Muscle of back (tissue), 13 donors: ENCODE measurements around the gene OR2T2. TPM values are rescaled to one million over a fixed set of nuclear protein-coding genes. Genes with fewer than 3 reads are reported as not detected.
"Not testable (repeated sequence)": the region's sequence is repeated elsewhere in the genome, so short reads cannot be mapped to it uniquely, and the experiment has no call there.

Source experiments
- DNase-seq, 3 donors: peaks; one replicate each; pipeline versions ENCODE4 v3.0.0 to v3.0.0-alpha.2; 2013
- long read RNA-seq, 9 donors: transcript quantifications; one replicate each; lab custom pipeline, GENCODE V29; 2026
- polyA plus RNA-seq, 10 donors: library from polyadenylated mRNA; unstranded; fragments of 120-200 nt; gene quantifications; one replicate each; pipeline ENCODE4 v1.2.1, GENCODE V29; 2013; ENCODE audit not compliant: insufficient read length in 10 of 10

The OR2T2 gene, protein sequence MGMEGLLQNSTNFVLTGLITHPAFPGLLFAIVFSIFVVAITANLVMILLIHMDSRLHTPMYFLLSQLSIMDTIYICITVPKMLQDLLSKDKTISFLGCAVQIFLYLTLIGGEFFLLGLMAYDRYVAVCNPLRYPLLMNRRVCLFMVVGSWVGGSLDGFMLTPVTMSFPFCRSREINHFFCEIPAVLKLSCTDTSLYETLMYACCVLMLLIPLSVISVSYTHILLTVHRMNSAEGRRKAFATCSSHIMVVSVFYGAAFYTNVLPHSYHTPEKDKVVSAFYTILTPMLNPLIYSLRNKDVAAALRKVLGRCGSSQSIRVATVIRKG
- polyA plus RNA-seq = not detected
- long read RNA-seq, donor 1 = 0 reads
- long read RNA-seq, donor 2 = 0 reads
- long read RNA-seq, donor 3 = 0 reads
- long read RNA-seq, donor 4 = 0 reads
- long read RNA-seq, donor 5 = 0 reads
- long read RNA-seq, donor 6 = 0 reads
- long read RNA-seq, donor 7 = 0 reads
- long read RNA-seq, donor 8 = 0 reads
- long read RNA-seq, donor 9 = 0 reads

DNA sequence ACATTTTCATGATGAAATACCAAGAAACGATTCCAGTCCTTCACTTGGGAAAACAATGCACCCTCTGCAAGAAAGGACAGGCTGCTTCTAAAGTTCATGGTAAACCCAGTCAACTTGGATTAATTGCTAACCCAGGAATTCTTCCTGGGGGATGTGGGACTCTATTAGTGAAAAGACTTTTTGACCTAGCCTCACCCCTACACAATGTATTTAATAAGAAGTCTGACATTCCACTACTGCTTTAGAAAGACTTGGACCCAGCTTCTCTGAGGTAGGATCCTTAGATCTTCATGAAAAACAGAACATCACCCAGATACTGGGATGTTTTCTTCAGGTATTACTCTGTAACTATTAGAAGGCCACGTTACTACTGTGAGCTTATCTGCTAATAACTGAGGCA is at the start of gene OR2T2:
TSS of gene OR2T2 (plus strand) at position 239 of the 400 bp plus-strand sequence. CDS start 7,161 bp downstream, outside the sequence.
- not testable (repeated sequence) for DNase-seq

DNA sequence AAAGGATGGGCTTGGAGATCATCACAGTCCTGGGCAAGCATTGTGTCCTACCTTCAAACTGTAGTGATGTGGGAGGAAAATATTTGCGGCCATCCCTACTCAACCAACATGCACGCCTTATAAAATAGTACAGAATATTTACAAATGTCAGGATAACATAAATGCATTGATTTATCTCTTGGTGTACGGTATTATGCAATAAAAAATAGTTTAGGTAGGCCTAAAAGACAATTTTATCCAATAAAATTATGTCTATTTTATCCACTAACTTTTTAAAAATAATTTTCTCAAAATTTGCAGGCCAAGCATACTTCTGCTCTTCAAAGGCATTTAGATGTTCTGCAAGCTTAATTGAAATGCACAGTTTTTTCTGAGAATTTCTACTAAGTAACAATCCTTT is 42.7 kb upstream of the OR2T2 start, which contains the start of gene OR2T1:
TSS of gene OR2T1 (plus strand) at position 301 of the 400 bp plus-strand sequence. CDS start 3,100 bp downstream, outside the sequence.
- DNase-seq = no peak

DNA sequence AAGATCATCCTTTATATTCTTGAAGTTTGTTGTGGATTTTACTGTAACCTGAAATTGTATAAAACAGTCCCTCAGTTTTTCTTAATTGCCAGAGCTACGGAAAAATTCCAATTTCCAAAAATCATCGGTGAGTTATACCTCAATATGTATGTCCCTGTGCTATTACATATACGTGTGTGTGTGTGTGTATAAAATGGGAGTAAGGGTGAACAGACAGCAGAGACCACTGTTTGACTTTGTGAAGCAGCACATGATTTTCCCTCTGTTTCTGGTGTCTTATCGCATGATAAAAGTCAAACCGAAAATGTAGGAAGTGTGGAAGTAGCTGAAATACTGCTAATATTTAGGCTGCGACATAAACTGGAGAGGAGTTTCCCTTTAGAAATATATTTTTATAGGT is 41.4 kb upstream of the OR2T2 start:
- DNase-seq = peak; percentile 5 to 11 (median 11)

DNA sequence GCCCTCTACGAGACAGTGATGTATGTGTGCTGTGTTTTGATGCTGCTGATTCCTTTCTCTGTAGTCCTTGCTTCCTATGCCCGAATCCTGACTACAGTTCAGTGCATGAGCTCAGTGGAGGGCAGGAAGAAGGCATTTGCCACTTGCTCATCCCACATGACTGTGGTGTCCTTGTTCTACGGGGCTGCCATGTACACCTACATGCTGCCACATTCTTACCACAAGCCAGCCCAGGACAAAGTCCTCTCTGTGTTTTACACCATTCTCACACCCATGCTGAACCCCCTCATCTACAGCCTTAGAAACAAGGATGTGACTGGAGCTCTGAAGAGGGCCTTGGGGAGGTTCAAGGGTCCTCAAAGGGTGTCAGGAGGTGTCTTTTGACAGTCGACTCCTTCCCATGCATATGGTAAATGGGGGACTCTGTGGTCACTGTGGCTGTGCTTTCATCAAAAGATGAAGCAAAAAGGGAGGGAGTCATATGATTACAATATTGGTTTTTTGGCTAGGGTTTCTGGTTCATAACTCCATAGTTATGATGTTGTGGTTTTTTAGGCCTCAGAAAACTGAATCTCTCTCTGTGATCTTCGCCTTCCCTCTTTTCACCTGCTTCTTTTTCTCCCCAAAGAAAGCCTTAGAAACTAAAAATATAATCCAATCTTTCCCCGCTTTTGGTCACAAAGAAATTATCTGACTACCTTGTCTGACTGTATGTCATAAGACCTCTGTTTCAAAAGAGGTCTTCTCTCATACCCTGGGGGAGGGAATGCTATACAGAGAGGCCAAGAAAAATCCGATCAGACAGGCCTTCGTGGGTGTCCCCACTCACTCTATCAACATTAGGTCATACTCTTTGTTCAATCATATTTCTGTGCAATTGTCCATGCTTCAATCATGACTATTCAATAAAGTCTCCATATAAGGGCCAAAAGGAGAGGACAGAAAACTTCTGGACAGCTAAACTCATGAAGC is 38.4 kb upstream of the OR2T2 start:
- DNase-seq = no peak

DNA sequence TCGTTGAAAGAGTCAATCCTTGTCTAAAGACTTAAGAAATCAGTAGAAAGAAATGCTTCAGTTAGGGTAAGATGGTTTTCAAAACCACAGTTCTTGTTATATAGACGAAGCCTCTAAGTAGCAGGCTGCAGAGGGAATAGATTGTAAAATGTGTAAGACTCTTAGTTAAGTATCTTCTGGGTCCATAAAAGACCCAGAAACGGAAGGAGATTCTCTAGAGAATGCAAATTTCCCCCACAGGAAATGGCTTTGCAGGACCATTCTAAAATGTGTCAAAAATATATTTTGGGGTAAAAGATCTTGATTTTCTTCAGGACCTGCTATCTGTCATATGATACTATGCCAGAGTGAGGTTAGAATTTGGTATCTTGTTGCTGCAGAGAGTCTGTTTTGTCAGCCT is 29.2 kb upstream of the OR2T2 start:
- no peak for DNase-seq

DNA sequence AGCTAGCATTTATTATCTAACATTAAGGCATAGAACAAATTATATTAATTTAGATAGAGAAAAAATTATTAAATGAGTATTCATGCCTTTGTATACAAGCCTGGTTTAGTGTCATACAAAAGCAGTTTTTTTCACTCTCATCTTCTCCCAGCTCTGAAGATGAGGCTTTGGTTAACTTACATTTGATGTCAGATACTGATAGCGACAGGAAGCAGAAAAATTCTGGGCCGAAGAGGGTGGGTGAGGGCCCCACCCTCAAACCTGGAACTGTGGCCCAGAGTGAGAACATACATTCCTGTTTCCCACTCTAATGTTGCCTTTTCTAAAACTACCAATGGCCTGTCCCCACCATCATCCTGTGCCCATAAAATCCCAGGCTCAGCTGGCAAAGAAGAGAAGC is 27.6 kb upstream of the OR2T2 start:
- no peak for DNase-seq

DNA sequence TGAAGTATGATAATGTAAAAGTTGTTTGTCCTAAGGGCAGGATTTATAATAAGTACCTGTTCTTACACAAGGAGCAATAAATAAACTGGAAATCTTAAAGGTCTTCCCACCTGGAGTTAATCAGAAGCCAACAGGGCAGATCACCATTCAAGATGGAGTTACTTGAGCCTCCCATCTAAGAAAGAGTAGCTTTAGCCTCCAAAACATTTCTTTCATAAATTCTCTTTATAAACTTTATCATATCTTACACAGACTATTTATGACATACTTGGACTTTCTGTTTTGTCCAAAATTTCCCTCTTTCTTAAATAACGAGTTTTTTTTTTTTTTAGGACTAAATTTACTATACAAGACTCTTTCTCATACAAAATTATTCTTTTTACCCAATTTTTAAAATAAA is 24.1 kb upstream of the OR2T2 start:
- no peak for DNase-seq

DNA sequence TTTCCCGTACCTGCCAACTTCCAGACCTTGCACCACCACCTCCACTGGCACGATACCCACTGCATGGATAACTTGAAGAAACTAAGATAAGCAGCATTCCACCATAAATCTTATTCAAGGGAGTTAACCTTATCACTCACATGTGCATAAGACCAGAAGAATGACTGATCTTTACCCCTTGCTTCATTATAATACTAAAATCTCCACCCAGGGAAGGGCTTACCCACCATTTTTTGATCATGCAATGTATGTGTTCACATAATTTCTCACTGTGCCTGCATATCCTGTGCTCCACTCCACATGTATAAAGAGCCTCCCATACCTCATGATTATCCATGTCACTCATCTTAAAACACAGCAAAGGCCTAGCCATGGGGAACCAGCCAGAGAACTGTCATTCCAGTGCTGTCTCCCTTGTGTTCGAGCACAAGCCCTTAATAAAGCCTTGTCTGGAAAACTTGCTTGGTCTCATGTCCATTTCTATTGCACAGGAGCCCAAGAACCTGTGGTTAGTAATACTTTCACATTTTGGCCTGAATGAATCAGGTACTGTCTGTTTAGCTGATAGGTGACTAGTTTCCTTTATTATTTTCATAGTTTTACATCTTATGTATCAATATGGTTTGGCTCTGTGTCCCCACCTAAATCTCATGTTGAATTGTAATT is 17.8 kb upstream of the OR2T2 start:
- DNase-seq = not testable (repeated sequence)

DNA sequence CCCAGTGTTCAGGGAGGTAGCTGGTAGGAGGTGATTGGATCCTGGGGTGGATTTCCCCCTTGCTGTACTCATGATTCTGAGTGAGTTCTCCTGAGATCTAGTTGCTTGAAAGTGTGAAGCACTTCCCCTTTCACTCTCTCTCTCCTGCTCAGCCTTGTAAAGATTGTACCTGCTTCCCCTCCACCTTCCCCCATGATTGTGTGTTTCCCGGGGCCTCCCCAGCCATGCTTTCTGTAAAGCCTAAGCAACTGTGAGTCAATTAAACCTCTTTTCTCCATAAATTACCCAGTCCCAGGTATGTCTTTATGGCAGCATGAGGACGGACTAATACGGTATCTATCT is 17.3 kb upstream of the OR2T2 start:
- DNase-seq = not testable (repeated sequence)

DNA sequence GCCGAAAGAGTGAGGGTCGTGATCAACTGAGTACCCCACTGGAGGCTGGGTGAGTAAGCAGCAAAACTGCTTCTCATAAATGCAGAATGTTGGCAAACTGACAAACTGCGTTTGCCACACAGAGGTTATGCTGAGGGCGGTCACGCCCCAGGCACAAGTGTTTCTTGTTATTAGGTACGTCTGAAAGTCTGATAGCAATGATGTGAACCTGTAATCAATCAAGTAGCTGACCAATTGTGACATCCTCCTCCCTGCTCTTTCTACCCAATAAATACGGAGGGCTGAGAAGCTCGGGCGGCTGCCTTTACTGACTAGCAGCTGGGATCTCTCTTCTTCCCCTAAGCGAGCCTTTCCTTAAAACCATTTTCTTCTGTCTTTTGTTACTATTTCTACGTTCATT is 13.8 kb upstream of the OR2T2 start:
- DNase-seq = not testable (repeated sequence)

DNA sequence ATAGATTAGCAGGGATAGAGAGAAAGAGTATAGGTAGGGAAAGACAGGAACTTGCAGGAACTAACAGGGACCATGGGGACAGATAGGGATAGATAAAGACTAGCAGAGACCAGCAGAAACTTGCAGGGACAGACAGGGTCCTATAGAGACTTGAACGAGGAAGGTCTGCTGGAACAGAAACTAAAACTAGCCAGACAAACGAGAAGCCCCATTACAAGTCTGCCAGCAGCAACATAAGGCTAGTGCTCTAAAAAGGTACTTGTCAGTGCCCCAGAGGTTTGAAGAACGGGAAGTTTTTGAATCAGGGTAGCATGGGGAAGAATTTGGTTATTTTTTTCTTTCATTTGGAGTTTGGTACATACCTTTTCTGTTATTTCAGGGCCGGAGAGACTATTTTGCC is 13.2 kb upstream of the OR2T2 start:
- not testable (repeated sequence) for DNase-seq

DNA sequence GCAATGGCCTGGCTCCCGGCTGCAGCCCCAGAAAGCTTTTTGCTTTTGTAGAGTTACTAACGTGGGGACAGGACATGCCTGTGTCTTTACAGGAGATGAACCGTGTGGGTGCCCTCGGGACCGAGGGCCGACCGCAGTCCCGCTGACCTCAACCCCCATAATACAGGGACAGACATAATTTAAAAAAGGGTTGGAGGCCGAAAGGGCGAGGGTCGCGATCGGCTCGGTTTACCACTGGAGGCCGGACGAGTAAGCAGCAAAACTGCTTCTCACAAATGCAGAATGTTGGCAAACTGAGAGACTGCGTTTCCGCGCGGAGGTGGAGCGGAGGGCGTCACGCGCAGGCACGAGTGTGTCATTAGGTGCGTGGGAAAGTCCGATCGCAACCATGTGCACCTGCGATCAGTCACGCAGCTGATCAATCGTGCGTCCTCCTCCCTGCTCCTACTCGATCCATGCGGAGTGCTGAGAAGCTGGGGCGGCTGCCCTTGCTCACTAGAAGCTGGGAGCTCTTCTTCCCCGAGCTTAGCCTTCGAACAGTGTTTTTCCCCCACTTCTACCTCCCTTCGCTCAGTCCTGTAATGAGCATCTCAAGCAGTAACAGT is 11.5 kb upstream of the OR2T2 start:
- DNase-seq = not testable (repeated sequence)

DNA sequence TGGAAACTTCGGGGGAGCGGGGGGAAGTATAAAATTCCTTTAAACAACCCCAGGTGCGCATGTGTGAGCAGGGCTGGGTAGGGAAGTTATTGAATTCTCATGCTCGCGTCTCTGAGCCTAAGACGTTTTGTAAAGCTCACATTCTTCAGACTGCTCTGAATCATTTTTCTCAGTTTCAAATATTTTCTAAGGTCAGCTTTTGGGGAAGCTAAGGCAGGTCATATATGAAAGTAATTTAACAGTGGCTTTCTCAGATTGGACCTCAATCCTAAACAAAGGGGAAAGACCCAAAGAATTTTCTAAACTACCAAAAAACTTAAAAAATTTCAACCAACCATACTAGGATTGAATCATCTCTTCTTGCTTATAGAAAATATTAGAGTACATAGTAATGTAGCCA is 10.5 kb upstream of the OR2T2 start:
- not testable (repeated sequence) for DNase-seq

DNA sequence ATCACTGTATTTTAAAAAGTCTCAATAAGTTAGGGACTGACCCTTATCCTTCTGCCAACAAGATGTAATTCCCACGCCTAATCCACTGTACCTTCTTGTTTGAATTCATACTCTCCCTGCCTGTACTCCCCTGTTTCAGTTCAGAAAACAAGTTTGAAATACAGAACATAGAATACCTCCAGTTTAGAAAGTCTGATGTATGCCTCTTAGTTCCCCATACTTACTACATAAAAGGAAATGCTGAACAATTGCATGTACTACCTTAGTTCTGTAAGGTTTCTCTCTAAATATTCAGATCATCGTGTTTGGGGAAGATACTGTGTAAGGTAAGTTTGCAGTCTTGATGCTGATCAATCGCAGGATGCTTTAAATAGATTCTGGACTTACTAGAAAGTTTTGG is 9.1 kb upstream of the OR2T2 start:
- not testable (repeated sequence) for DNase-seq

DNA sequence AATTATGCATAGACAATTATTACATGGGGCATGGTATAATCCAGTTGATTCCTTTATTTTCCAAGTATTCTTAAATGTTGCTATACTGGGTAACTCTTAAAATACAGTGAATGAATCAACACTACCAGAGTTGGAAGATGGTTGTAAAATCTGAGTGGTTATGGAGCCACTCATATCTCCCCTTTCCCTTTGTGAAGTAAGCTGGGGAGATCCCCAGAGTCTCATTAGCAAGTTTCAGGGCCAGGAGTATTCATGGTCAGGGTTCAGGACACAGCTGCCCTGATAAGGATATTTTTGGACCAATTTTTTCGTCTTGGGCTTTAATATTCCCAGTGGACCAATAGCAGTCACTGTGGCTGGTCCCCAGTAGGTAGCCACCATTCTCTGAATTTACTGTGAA is 6.8 kb upstream of the OR2T2 start:
- not testable (repeated sequence) for DNase-seq

DNA sequence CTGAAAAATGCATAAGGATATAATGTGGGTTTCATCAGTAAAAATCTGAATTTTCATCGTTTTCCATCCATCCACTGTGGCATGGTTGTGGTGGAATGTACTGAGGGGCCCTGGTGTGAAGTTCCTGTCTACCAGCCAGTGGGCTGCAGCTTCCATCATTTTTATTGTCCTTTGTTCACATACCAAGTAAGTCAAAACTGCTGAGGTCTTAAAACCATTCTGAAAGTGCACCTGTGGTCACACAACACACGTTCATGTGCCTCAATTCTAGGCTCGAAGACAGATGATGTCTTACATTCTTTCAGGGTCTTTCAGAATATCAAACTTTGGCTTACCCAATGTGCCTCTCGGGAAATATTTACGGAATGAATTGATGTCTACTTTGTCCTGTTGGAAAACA is 6.2 kb upstream of the OR2T2 start:
- not testable (repeated sequence) for DNase-seq

DNA sequence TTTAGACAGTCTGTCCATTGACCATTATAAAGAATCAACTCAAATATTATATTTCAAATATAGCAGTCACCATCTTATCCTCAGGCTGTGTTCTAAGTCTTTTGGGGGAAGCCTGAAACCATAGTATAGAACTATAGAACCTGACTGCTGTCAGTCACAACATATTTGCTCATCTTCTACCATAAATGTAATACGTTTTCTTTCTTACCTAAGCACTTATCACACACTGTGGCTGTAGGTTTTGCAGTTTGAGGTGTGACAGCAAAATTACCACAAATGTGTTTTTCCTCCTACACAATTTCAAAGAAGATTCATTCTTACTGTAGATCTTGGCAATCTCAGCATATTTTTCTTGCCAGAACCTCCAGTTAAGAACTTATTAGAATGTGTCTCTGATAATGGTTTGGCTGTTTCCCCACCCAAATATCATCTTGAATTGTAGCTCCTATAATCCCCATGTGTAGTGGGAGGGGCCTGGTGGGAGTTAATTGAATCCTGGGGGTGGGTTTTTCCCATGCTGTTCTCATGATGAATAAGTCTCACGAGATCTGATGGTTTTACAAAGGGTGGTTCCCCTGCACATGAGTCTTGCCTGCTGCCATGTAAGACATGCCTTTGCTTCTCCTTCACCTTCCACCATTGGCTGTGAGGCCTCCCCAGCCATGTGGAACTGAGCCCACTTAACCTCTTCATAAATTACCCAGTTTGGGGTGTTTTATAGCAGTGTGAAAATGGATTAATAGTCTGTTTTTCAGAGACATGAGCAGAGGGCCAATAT is 2.7 kb upstream of the OR2T2 start:
- DNase-seq = not testable (repeated sequence)

DNA sequence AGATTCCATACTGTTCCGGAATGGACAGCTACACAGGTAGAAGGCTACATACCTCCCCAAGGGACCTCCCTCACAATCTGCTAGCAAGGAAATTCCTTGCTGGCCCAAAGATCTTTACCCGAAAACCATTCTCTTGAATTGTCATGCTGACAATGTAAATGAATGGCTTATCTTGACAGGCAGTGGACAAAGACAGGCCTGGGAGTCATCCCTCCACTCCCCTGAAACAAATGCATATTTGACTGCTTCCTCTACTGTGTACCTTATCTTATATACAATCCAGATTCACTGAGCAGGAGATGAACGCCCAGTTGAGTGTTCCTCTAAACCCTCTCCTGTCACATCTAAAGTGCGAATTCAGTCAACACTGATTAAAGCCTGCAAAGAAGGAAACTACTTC is 834 bp upstream of the OR2T2 start:
- DNase-seq = not testable (repeated sequence)

DNA sequence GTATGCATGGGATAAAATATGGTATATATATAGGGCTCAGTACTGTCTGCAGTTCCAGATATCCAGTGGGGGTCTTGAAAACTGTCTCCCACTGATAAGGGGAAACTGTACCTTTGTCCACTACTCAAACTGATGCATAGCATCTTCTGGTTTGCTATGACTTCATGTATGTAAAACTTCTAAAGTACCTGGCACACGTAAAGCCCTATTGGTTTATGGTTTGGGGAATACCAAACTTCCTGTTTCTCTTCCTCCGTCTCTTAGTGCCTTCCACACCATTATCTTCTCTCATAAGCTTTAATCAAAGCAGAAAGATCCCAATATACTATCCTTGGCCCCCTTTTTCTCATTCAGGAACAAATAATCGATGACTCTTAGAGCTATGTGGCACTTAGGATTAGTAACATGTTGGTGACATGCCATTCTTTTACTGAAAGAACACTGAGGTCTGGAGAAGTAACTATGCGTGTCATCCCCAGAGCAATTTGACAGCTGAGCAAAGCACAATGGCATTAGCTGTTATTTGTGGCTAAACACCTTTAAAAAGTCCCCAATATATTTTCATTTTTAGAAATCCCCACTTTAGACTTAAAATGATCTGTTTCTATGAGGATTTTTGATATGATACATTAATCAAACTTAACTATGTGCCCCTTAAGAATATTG is 3.1 kb downstream of the OR2T2 start:
- DNase-seq = not testable (repeated sequence)
